Loucy (cell line): ENCODE data around the gene CBY3.
"Not testable (repeated sequence)": the region's sequence is repeated elsewhere in the genome, so short reads cannot be mapped to it uniquely, and the experiment has no call there.

Source experiments
- H2AFZ ChIP-seq: fragments of 200-600 bp; sonication (generic); 2 replicates; pipeline ENCODE4 v1.6.0; 2016; ENCODE audit warnings: antibody characterized with exemption, mild to moderate bottlenecking, low read length, moderate library complexity
- H3F3A ChIP-seq: fragments of 200-600 bp; 2 replicates; pipeline ENCODE4 v1.6.0; 2016; ENCODE audit warnings: antibody characterized with exemption, low read depth, mild to moderate bottlenecking
- H3K27me3 ChIP-seq: fragments of 200-600 bp; sonication (generic); 2 replicates; pipeline ENCODE4 v1.6.1; 2014; ENCODE audit warnings: low read length, mild to moderate bottlenecking; ENCODE audit not compliant: insufficient read depth, poor library complexity, severe bottlenecking
- H3K36me3 ChIP-seq: fragments of 200-600 bp; sonication (generic); 2 replicates; pipeline ENCODE4 v1.6.1; 2016; ENCODE audit warnings: low read length; ENCODE audit not compliant: insufficient read depth
- H3K4me1 ChIP-seq: fragments of 200-600 bp; sonication (generic); 2 replicates; pipeline ENCODE4 v1.5.1; 2014; ENCODE audit warnings: low read length, mild to moderate bottlenecking; ENCODE audit not compliant: insufficient read depth, poor library complexity, severe bottlenecking
- H3K4me2 ChIP-seq: fragments of 200-600 bp; sonication (generic); 2 replicates; pipeline ENCODE4 v1.6.0; 2014; ENCODE audit warnings: antibody characterized with exemption, low read length, low read depth, mild to moderate bottlenecking; ENCODE audit not compliant: poor library complexity, severe bottlenecking
- H3K4me3 ChIP-seq: fragments of 200-600 bp; sonication (generic); 2 replicates; pipeline ENCODE4 v1.5.1; 2014; ENCODE audit warnings: low read length, mild to moderate bottlenecking, mixed read lengths; ENCODE audit not compliant: poor library complexity, severe bottlenecking
- H3K79me2 ChIP-seq: fragments of 200-600 bp; sonication (generic); 2 replicates; pipeline ENCODE4 v1.6.1; 2014; ENCODE audit warnings: low read length; ENCODE audit not compliant: insufficient read depth
- H3K9ac ChIP-seq: fragments of 200-600 bp; sonication (generic); 2 replicates; pipeline ENCODE4 v1.6.0; 2014; ENCODE audit warnings: mild to moderate bottlenecking, low read depth, low read length, moderate library complexity; ENCODE audit not compliant: poor library complexity, severe bottlenecking
- H3K9me2 ChIP-seq: fragments of 200-600 bp; sonication (generic); replicated peaks from 2 replicates; pipeline ENCODE4 v1.6.1; 2016; ENCODE audit warnings: low read depth, low read length, mixed read lengths
- H3K9me3 ChIP-seq: fragments of 200-600 bp; sonication (generic); 2 replicates; pipeline ENCODE4 v1.6.1; 2014; ENCODE audit warnings: mild to moderate bottlenecking, antibody characterized with exemption, low read length, low read depth; ENCODE audit not compliant: insufficient read depth
- H4K20me1 ChIP-seq: fragments of 200-600 bp; sonication (generic); 2 replicates; pipeline ENCODE4 v1.6.0; 2014; ENCODE audit warnings: antibody characterized with exemption, low read length, mild to moderate bottlenecking; ENCODE audit not compliant: insufficient read depth, poor library complexity, severe bottlenecking
- CTCF ChIP-seq: fragments of 200-600 bp; sonication (generic); conservative IDR thresholded peaks from 2 replicates; pipeline ENCODE4 v1.5.1; 2014; ENCODE audit warnings: mild to moderate bottlenecking, antibody characterized with exemption, low read length
- EZH2phosphoT487 ChIP-seq: fragments of 200-600 bp; IDR thresholded peaks from 2 replicates; pipeline ENCODE4 v1.6.1; 2018; ENCODE audit warnings: antibody characterized with exemption, mild to moderate bottlenecking, moderate library complexity, borderline replicate concordance

CBY3 gene

GRCh38 chr5:179699616-179700237 is 18.9 kb upstream of the CBY3 start:
- Histone ChIP-seq H3K4me3 (peak overlapping the region; percentile 81), H4K20me1 (peaks cover 28% of the 10 kb centered on the region), H3K4me1 (peaks cover 8% of the 10 kb centered on the region), H3K9me3 (no peaks in the 10 kb centered on the region), H3K9me2 (no peaks in the 10 kb centered on the region), H3K36me3 (no peaks in the 10 kb centered on the region), H2AFZ (no peak overlapping the region), H3F3A (no peaks in the 10 kb centered on the region), H3K4me2 (peak overlapping the region; percentile 81), H3K79me2 (peaks cover 62% of the 10 kb centered on the region), H3K27me3 (no peaks in the 10 kb centered on the region), H3K9ac (peak overlapping the region; percentile 96)
- TF ChIP-seq EZH2phosphoT487 = no peak
- TF ChIP-seq CTCF = no peak

GRCh38 chr5:179698935-179699615 is 18.2 kb upstream of the CBY3 start, which contains the start of gene CANX:
CANX (plus strand) TSS chr5:179698967; CDS start chr5:179705682, 6,715 bp downstream.
- Histone ChIP-seq H2AFZ (peak within 1 kb of the TSS; percentile 88), H3K9ac (peak within 1 kb of the TSS; percentile 96), H4K20me1 (peaks cover 27% of the 10 kb centered on the region), H3K79me2 (peaks cover 59% of the 10 kb centered on the region), H3K4me3 (peak within 1 kb of the TSS; percentile 81), H3K36me3 (no peaks in the 10 kb centered on the region), H3K27me3 (no peaks in the 10 kb centered on the region), H3K9me3 (no peaks in the 10 kb centered on the region), H3F3A (no peaks in the 10 kb centered on the region), H3K9me2 (no peaks in the 10 kb centered on the region), H3K4me1 (peaks cover 8% of the 10 kb centered on the region), H3K4me2 (peak within 1 kb of the TSS; percentile 81)
- TF ChIP-seq EZH2phosphoT487 (no peak), CTCF (no peak)

- Histone ChIP-seq H3K9ac (peak overlapping the region; percentile 96), H3K9me2 (no peaks in the 10 kb centered on the region), H2AFZ (peak overlapping the region; percentile 88), H3K4me3 (peak overlapping the region; percentile 81), H3K9me3 (no peaks in the 10 kb centered on the region), H3K36me3 (no peaks in the 10 kb centered on the region), H3K27me3 (no peaks in the 10 kb centered on the region), H3K4me1 (peaks cover 8% of the 10 kb centered on the region), H3F3A (no peaks in the 10 kb centered on the region), H4K20me1 (peaks cover 19% of the 10 kb centered on the region), H3K79me2 (peaks cover 51% of the 10 kb centered on the region), H3K4me2 (peak overlapping the region; percentile 61)
- no peak for TF ChIP-seq EZH2phosphoT487
- no peak for TF ChIP-seq CTCF
These were observed 17.4 kb upstream of the CBY3 start for GRCh38 chr5:179697993-179698934.

GRCh38 chr5:179697543-179697942 is 16.7 kb upstream of the CBY3 start:
- H3F3A ChIP-seq, H3K4me1 ChIP-seq, H3K9me3 ChIP-seq, H3K36me3 ChIP-seq, H3K9me2 ChIP-seq, H3K27me3 ChIP-seq: not testable (repeated sequence)
- Histone ChIP-seq H3K4me3 (peak overlapping the region; percentile 80), H3K9ac (peak overlapping the region; percentile 81), H4K20me1 (peaks cover 16% of the 10 kb centered on the region), H3K79me2 (peaks cover 43% of the 10 kb centered on the region), H2AFZ (peak overlapping the region; percentile 88; the same call in 1 of the 2 replicates), H3K4me2 (peak overlapping the region; percentile 61)
